Subcutaneous adipose tissue (tissue), 4 donors: Measurements from ENCODE around the gene NRXN3. TPM values are rescaled to one million over a fixed set of nuclear protein-coding genes. Genes with fewer than 3 reads are reported as not detected.

ENCODE experiments used
- CTCF ChIP-seq: fragments of 450-650 bp; IDR thresholded peaks from one replicate; pipeline ENCODE4 v1.5.1; 2016; ENCODE audit warnings: low read depth, mild to moderate bottlenecking, control low read depth, antibody characterized with exemption, moderate library complexity
- total RNA-seq, 4 donors: library from RNA; depleted of rRNA; stranded (reverse); fragments of >200 nt; gene quantifications; one replicate each; pipeline ENCODE4 v1.1.0, GENCODE V29; 2016

The NRXN3 gene
- total RNA-seq, 4 donors from 2014 or later: 0.57 to 2.4 (median 1.1) TPM; not detected in 1

GRCh38 chr14:79706382-79706781, 1536.2 kb downstream of the NRXN3 start:
- TF ChIP-seq CTCF: no peak

- TF ChIP-seq CTCF: no peak
These were observed 1538.5 kb downstream of the NRXN3 start for GRCh38 chr14:79708426-79709388.

- TF ChIP-seq CTCF: no peak
These were observed 1539.4 kb downstream of the NRXN3 start for GRCh38 chr14:79709573-79709972.

- no peak for TF ChIP-seq CTCF
These were observed 1542.3 kb downstream of the NRXN3 start for GRCh38 chr14:79712302-79712950.

GRCh38 chr14:79721399-79722084, 1551.4 kb downstream of the NRXN3 start:
- TF ChIP-seq CTCF: no peak

GRCh38 chr14:79724934-79725717, 1555.0 kb downstream of the NRXN3 start:
- TF ChIP-seq CTCF: no peak
